Measurements from ENCODE around the gene ABCA4. TPM values are rescaled to one million over a fixed set of nuclear protein-coding genes. Genes with fewer than 3 reads are reported as not detected.

Gene ABCA4
- total and polyA plus RNA-seq, 2 experiments from 2014 or later: 0.20 to 3.7 TPM

DNA sequence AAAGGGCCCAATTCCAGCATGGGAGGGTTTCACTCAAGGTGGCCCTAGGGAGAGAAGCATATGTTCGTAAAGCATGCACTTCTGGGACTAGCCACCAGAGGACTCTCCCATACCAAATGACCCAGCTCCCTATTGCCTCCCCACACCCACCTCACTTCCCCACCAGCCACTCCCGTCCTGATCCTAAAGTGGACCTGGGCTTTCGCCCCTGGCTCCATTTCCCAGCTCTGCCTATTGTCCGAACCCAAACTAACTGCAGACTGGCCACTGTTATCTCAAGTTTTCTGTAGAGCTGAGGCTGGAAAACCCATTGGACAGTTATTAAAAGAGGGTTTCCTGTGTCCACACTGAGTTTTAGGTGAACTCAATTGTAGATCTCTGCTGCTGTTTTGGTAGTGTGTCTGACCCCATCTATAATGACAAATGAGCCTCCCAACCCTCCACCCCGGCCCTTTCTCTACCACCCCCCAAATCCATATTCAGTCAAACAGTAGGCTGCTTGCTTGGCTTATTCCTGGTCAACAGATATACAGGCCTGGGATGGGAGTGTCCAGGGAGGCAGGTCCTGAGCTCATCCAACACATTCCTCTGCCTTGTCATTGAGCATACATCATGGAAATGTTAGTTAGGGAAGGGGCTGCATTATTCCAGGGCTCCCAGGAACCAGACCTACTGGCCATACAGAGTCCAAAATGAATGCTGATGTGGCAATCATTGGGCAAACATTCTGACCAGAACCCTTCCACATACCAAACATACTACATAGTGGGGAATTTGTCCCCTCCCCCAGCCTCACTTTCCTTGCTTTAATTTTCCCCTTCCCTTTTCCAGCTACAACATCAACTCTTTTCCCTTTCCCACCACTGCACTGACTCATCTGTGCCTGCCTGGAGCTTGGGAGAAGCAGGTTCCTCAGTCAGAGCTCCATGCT is 59.2 kb downstream of the ABCA4 start:
- Histone ChIP-seq H3K9me2 (ENCODE audit: insufficient read depth) (no peaks in the 10 kb centered on the region), H3K9me3 (ENCODE audit: low read depth) (no peaks in the 10 kb centered on the region), H3K27ac (peak overlapping the region; percentile 71), H3K4me1 (ENCODE audit: insufficient read depth) (peaks cover 27% of the 10 kb centered on the region), H3K4me3 (no peak overlapping the region), H3F3A (ENCODE audit: insufficient read depth) (peaks cover 12% of the 10 kb centered on the region), H3K36me3 (ENCODE audit: low read depth) (no peaks in the 10 kb centered on the region), H2AFZ (peak overlapping the region; percentile 83), H4K20me1 (ENCODE audit: insufficient read depth) (no peaks in the 10 kb centered on the region), H3K27me3 (replicated peaks; ENCODE audit: insufficient read depth) (no peaks in the 10 kb centered on the region), H3K9ac (peak overlapping the region; percentile 59; the same call in 1 of the 2 replicates), H3K79me2 (ENCODE audit: insufficient read depth) (no peaks in the 10 kb centered on the region), H3K4me2 (ENCODE audit: unreplicated experiment) (peak overlapping the region; percentile 72)
- TF ChIP-seq EZH2phosphoT487 (IDR thresholded peaks at IDR 0.05; ENCODE audit: insufficient read depth, low read depth) (no peak), EZH2 (IDR thresholded peaks at IDR 0.05; ENCODE audit: insufficient read depth, poor library complexity, severe bottlenecking) (no peak)
- in situ Hi-C loops (cut with MboI): loop anchor here (5.0 kb wide), 1 partner anchor 276 kb away; no protein-coding TSS in a partner anchor
- 11 to 12% methylated on average over 5 of the region's 5 CpGs for WGBS, 2 experiments (ENCODE audit: low coverage in 1 of 2, low lambda C conversion rate in 2 of 2, missing lambda C conversion rate in 2 of 2)
- peak; percentile 81 for DNase-seq

DNA sequence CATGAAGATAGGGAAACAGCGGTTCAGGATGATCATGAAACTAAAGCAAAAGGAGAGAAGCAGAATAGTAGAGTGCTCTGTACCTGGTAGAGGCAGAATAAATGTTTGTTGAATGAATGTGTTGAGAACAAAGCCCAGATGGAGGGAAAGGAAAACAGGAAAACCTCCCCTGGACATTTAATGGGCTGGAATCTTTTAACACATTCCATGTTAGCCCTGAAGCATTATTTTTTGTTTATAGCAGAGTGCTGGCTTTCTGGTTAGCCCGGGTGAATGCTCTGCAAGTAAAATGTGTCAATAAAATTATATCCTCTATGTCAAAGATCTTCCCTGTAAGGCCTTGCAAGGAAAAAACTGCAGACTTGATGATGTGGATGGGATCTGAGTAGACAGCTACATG is 60.2 kb downstream of the ABCA4 start:
- Histone ChIP-seq H3K9me3 (ENCODE audit: low read depth) (no peaks in the 10 kb centered on the region), H3K79me2 (ENCODE audit: insufficient read depth) (no peaks in the 10 kb centered on the region), H3K4me2 (ENCODE audit: unreplicated experiment) (no peak overlapping the region), H3K27me3 (replicated peaks; ENCODE audit: insufficient read depth) (no peaks in the 10 kb centered on the region), H2AFZ (no peak overlapping the region), H3K27ac (no peak overlapping the region), H3K4me1 (ENCODE audit: insufficient read depth) (peaks cover 36% of the 10 kb centered on the region), H3K36me3 (ENCODE audit: low read depth) (no peaks in the 10 kb centered on the region), H3F3A (ENCODE audit: insufficient read depth) (peaks cover 12% of the 10 kb centered on the region), H3K9ac (no peak overlapping the region), H4K20me1 (ENCODE audit: insufficient read depth) (no peaks in the 10 kb centered on the region), H3K9me2 (ENCODE audit: insufficient read depth) (no peaks in the 10 kb centered on the region), H3K4me3 (no peak overlapping the region)
- no peak for DNase-seq
- WGBS, 2 experiments (ENCODE audit: low coverage in 1 of 2, low lambda C conversion rate in 2 of 2, missing lambda C conversion rate in 2 of 2): 52 to 54% methylated on average over 2 of the region's 2 CpGs
- in situ Hi-C loops (cut with MboI): loop anchor here (5.0 kb wide), 1 partner anchor 277 kb away; no protein-coding TSS in a partner anchor
- TF ChIP-seq EZH2 (IDR thresholded peaks at IDR 0.05; ENCODE audit: insufficient read depth, poor library complexity, severe bottlenecking) (no peak), EZH2phosphoT487 (IDR thresholded peaks at IDR 0.05; ENCODE audit: insufficient read depth, low read depth) (no peak)

DNA sequence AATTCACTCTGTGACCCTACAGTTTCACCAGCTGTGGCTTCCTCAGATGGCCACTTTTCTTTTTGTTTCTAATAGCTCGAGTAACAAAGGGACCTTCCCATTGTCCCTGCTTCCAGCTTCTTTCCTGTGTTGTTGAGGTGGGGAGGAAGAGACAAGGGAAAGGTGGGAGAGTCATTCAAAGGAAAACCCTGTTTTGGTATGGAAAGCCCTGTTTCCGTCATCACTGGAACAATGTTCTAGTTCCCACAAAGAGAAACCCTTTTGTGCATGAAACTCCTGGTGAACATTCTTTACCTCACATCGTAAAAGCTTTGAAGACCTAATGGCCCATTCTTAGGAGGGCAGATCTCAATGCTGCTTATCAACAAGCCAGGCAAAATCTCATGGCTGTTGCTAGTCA is 62.2 kb downstream of the ABCA4 start:
- no peak for TF ChIP-seq EZH2phosphoT487 (IDR thresholded peaks at IDR 0.05; ENCODE audit: insufficient read depth, low read depth)
- no peak for TF ChIP-seq EZH2 (IDR thresholded peaks at IDR 0.05; ENCODE audit: insufficient read depth, poor library complexity, severe bottlenecking)
- 93 to 96% methylated on average over 3 of the region's 3 CpGs for WGBS, 2 experiments (ENCODE audit: low coverage in 1 of 2, low lambda C conversion rate in 2 of 2, missing lambda C conversion rate in 2 of 2)
- Histone ChIP-seq H3K9ac (no peak overlapping the region), H3K4me2 (ENCODE audit: unreplicated experiment) (no peak overlapping the region), H3K36me3 (ENCODE audit: low read depth) (no peaks in the 10 kb centered on the region), H3F3A (ENCODE audit: insufficient read depth) (peaks cover 12% of the 10 kb centered on the region), H3K4me3 (no peak overlapping the region), H2AFZ (no peak overlapping the region), H3K9me2 (ENCODE audit: insufficient read depth) (no peaks in the 10 kb centered on the region), H3K4me1 (ENCODE audit: insufficient read depth) (peaks cover 42% of the 10 kb centered on the region), H3K9me3 (ENCODE audit: low read depth) (no peaks in the 10 kb centered on the region), H3K27me3 (replicated peaks; ENCODE audit: insufficient read depth) (no peaks in the 10 kb centered on the region), H4K20me1 (ENCODE audit: insufficient read depth) (no peaks in the 10 kb centered on the region), H3K79me2 (ENCODE audit: insufficient read depth) (no peaks in the 10 kb centered on the region), H3K27ac (no peak overlapping the region)
- in situ Hi-C loops (cut with MboI): no loop called here
- DNase-seq: no peak

DNA sequence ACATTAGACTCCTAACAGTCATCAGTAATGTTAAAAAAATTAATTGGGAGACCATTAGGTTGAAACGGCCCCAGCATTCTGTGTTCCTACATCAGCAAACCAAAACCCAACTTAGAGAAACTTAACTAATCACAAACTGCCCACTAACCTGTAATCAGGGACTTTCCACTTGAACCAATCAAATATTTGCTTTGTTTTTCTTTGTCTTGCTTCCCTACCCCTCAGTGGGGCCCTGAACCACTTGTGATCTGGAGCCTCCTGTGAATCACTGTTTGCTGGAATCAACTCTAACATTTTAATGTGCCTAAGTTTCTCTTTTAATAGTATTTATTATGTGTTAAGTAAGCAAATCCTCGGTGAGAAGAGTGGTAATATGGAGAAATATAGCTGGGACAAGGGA is 64.0 kb downstream of the ABCA4 start:
- H3K79me2 ChIP-seq (ENCODE audit: insufficient read depth): no peaks in the 10 kb centered on the region
- 79 to 84% methylated on average over 2 of the region's 2 CpGs for WGBS, 2 experiments (ENCODE audit: low coverage in 1 of 2, low lambda C conversion rate in 2 of 2, missing lambda C conversion rate in 2 of 2)
- TF ChIP-seq EZH2phosphoT487 (IDR thresholded peaks at IDR 0.05; ENCODE audit: insufficient read depth, low read depth): no peak
- TF ChIP-seq EZH2 (IDR thresholded peaks at IDR 0.05; ENCODE audit: insufficient read depth, poor library complexity, severe bottlenecking): no peak
- H3K4me1 ChIP-seq (ENCODE audit: insufficient read depth): peaks cover 24% of the 10 kb centered on the region
- H4K20me1 ChIP-seq (ENCODE audit: insufficient read depth): no peaks in the 10 kb centered on the region
- H3K27me3 ChIP-seq (replicated peaks; ENCODE audit: insufficient read depth): no peaks in the 10 kb centered on the region
- no peaks in the 10 kb centered on the region for H3K9me3 ChIP-seq (ENCODE audit: low read depth)
- H3K36me3 ChIP-seq (ENCODE audit: low read depth): no peaks in the 10 kb centered on the region
- no peak overlapping the region for H3K27ac ChIP-seq
- no peak overlapping the region for H3K9ac ChIP-seq
- no peak for DNase-seq
- H3K4me2 ChIP-seq (ENCODE audit: unreplicated experiment): no peak overlapping the region
- in situ Hi-C loops (cut with MboI): no loop called here
- H3F3A ChIP-seq (ENCODE audit: insufficient read depth): peaks cover 5% of the 10 kb centered on the region
- H3K4me3 ChIP-seq: no peak overlapping the region
- H2AFZ ChIP-seq: no peak overlapping the region
- no peaks in the 10 kb centered on the region for H3K9me2 ChIP-seq (ENCODE audit: insufficient read depth)
